GM18909 (cell line): Measurements from ENCODE around the gene PTPRM.

ENCODE experiments used
- ATAC-seq: cut with Tn5 transposase; IDR thresholded peaks from one replicate; pipeline ENCODE4 v1.9.1; 2021; ENCODE audit warnings: mild to moderate bottlenecking; ENCODE audit not compliant: unreplicated experiment, poor library complexity

PTPRM gene

DNA sequence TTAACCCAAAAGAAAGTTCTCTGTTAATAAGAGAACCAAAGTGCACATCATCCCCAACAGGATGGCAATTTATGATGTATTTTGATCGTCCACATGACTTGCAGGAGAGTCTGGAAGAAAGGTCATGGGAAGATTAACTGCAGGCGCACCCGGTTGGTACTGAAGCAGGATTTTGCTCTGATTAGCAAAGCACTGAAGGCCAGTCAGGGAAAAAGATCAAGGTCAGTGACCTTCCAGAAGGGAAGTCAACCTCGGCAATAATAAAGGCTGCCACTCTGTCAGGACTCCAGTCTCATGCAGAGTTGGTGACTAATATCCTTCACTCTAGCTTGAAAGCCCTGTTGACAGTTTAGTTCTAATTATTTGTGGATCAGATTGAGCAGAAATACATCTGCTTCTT is 609.4 kb downstream of the PTPRM start:
- no peak for ATAC-seq

DNA sequence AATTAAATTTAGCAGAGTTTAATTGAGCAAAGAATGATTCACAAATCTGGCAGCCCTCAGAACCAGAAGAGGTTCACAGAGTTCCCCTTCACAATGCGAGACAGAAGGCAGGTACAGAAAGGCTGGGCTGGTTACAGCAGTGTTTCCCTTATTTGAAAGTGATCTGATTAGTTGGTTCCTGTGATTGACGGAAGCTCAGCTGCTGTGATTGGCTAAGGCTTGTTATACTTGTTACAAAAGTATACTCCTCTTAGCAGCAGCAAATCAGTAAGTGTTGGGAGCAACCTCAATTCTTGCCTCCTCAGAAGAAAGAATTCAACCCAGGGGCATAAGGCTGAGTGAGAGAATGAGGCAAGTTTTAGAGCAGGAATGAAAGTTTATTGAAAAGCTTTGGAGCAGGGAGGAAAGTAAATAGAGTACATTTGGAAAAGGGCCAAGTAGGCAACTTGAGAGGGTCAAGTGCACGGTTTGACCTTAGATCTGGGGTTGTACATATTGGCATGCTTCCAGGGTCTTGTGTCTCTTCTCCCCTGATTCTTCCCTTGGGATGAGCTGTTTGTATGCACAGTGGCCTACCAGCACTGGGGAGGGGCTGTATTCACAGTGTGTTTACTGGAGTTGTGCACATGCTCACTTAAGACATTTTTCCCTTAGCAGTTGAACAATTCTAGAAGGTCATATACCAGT is 610.4 kb downstream of the PTPRM start:
- no peak for ATAC-seq

DNA sequence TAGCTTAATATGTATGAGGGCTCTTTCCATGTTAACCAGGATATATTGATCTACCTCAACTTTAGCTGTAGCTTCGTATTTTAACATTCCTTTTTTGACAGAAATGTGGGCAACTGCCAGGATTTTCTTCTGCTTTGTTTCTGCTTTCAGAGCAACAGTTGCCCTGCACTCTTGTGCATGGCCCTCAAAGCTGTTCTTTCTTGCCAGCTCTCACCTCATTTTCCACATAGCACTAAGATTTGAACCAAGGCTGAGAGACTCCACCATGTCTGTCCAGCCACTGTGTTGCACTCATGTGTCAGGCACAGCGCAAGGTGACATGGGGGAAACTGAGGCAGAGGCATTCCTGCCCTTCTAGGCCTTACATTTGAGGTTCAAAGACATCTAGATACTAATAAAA is 619.3 kb downstream of the PTPRM start:
- ATAC-seq: no peak

DNA sequence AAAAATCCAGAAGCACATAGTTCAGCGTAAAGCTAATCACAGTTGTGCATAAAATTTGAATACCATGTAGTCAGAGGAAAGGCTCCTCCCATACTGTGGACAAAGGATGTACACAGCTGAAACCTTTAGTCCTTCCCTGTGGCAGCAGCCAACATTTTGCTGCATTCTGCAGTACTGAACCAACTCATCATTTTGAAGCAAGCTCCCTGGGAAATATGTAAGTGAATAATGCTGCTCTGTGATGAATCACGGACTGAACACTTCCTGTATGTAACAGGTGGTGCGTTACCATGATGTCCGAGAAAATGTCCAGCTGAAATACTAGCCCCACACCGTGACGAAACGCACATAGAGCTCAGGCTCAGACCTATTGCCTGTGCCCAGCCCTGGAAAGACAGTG is 621.1 kb downstream of the PTPRM start:
- ATAC-seq: no peak

GRCh38 chr18:8190980-8191379 is 623.9 kb downstream of the PTPRM start:
- ATAC-seq: no peak

DNA sequence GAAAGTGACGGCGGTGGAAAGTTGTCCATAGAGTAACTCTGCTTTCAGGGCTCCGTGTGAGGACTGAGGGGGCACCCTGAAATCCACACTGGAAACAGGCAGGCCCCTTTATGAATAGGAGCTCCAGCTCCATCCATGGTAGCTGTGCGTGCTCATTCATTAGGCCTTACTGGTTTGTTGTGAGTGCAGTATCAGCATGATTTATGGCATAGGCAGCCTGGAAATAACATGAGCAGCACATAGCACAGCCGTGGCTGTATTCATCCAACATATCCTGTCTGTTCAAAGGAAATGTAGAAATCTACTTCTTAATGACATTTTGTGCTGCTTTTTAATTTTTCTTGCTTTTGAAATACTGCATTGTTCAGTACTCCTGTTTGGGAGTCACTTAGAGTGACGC is 627.3 kb downstream of the PTPRM start:
- no peak for ATAC-seq

DNA sequence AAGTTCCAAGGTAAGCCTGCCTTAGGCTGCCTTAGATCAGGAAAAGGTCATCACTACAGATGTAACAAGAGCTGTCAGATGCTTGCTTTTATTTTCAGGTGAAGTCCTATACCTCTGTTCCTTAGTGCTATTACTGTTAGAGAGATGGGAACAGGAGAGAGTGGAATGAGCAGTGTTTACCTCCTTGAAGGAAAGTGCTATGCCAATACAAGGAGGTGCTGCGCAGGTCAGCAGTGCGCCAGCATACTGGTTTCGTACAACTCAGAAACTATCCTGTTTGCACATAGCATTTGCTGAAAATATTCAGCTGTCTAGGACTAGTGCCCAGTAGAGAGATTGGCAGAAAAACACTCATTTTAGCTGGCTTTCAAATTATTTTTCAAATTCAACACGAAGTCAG is 629.1 kb downstream of the PTPRM start:
- ATAC-seq: no peak

- ATAC-seq: no peak
Observed at GRCh38 chr18:8197499-8197898, 630.4 kb downstream of the PTPRM start.

- no peak for ATAC-seq
Observed at GRCh38 chr18:8207996-8208395, 640.9 kb downstream of the PTPRM start.

- no peak for ATAC-seq
Observed at GRCh38 chr18:8208716-8209115, 641.6 kb downstream of the PTPRM start.

DNA sequence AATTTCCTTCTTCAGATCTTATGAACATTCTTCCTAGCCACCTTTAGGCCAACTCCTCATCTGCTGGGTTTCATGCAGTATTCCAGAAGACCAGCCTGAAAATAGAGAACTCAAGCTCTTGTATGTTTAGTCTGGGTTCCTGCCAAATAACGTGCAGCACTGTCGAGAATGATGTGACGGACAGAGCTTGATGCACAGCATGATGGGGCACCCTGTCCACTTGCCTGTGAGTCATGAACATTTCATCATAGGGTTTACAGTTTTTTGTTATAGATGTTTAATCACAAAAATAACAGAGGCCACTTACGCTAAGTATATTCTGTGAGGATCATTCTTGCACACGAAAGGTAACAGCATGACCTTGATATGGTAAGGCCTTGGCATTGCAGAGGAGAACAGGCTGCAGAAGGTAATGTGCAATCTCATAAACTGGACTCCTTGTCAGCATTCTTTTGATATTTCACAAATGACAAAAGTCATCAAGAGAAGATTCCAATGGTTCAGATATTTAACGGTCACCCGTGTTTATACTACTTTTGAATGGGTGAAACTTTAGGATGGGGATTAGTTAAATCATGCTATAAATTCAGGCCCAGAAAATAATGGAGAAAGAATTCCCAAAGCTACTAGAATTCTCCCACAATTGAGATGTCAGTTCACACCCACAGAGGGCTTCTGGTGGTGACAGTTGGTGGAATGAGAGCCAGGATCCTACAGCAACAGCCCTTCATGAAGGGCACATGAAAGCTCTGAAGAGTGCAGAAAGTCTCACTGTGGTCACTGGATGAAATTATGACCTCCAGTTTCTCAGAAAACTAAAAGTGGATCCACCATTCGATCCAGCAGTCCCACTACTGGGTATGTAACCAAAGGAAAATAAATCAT is 646.0 kb downstream of the PTPRM start:
- no peak for ATAC-seq

DNA sequence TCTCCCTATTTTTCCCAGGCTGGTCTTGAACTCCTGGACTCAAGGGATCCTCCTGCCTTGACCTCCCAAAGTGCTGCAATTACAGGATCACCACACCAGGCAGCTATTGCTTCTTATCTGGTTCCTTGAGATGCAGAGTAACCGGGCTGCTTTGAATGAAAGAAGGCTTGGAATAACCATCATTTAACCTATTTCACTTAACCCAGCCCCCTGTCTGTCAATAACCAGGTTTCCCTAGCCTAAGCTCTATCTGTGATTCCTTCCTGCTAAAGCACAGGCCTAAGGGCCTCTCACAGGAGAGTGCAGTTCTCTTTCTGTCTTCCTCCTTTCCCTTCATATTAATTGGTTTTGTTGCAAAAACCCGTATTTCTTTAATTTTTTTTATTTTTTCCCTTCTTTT is 648.6 kb downstream of the PTPRM start:
- ATAC-seq: no peak

- no peak for ATAC-seq
Observed at GRCh38 chr18:8217051-8217564, 650.0 kb downstream of the PTPRM start.

- ATAC-seq: no peak
Observed at GRCh38 chr18:8218197-8218596, 651.1 kb downstream of the PTPRM start.

GRCh38 chr18:8221452-8221851 is 654.3 kb downstream of the PTPRM start:
- no peak for ATAC-seq

DNA sequence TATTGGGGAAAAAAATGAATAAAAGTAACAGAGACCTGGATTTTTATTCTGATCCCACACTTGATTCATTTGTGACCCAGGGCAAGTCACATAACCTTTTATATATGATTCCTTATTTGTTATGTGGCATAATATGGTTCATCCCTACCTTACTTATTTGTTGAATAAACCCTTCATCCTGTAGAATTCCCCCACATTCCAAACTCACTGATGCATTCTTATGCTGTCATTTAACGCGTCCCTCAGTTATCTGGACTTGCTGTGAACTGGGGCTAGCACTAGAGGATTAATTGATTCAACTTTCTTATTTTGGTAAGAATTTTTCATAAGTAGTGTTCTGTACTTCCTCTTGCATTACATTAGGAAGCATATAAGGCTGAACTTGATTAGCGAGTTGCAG is 657.5 kb downstream of the PTPRM start:
- no peak for ATAC-seq

DNA sequence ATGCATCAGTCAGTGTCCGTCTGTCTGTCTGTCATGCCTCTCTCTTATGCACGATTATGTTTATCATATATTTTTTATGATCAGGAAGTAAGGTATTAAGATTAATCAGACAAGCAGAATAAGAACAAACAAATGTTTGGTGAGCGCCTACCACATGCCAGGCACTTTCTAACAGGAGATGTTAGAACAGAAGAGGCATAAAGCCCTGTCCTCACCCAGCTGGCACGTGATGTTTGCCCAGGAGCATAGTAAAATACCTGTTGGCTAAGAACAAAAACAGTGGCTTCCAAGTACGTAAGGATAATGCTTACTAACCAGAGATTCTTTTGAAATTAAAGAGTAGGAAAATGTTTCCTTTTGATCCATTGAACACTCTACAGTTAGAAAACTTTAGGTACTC is 661.9 kb downstream of the PTPRM start:
- no peak for ATAC-seq

DNA sequence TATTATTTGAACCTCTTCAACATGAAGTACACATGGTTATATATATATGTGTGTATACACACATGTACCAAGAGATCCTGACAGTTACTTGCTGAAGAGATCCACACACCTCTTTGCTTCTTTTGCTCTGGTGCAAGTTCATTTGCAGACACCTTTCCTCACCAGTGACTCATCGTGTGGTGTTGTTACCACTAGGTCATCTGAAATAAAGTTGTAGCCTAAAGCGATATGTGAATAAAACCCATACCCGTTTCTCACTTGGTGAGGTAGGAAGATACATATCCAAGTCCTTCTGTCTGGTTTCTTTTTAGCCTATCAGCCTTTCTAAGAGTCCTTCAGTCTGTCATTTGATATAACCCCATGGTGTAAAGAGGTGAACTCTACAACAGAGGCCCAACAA is 662.7 kb downstream of the PTPRM start:
- no peak for ATAC-seq

- ATAC-seq: no peak
Observed at GRCh38 chr18:8231316-8231715, 664.2 kb downstream of the PTPRM start.

DNA sequence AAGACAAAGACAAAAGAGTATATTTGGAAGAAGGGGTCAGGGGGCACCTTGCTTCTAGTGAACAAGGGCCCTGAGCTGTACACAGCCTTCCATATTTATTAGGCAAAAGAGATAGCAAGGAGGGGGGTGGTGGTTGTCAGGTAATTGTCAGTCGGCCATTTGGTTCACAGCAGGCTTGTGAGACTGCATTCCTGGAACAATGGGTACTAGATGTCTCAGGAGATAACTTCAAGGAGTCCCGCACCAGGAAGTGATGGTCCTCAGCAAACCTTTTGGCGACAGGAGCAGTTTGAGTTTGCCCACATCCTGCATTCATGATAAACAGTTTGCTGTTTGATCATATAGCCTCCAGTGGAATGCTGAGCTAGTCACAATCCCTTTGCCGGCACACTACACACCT is 665.7 kb downstream of the PTPRM start:
- no peak for ATAC-seq

- no peak for ATAC-seq
Observed at GRCh38 chr18:8235894-8236293, 668.8 kb downstream of the PTPRM start.

DNA sequence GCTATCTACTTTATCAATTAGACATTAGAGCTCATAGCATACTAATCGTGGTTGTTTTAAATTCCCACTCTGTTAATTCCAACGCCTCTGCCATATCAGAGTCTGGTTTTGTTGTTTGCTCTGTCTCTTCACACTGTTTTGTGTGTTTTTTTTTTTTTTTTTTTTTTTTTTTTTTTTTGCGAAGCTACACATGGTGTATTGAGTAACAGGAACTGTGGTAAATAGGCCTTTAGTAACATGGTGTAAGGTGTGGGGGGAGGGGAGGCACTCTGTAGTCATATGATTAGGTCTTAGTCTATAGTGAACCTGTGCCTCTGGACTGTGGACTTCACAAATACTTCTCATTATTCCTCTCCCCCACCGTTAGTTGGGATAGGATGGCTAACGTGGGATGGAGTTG is 671.4 kb downstream of the PTPRM start:
- ATAC-seq: no peak
